ENCODE measurements around the gene RPL31. TPM values are rescaled to one million over a fixed set of nuclear protein-coding genes. Genes with fewer than 3 reads are reported as not detected.

RPL31 gene
- total RNA-seq, 3 donors from 2014 or later (not counting 1 experiment from before 2014, with no cell fraction given), result 797 to 996 (median 940) TPM

GRCh38 chr2:100999995-101000394 lies 2.1 kb upstream of the RPL31 start:
- Mint-ChIP-seq H3K27me3 (ENCODE audit: low read depth in 2 of 2) (peaks cover 3 to 9% of the 10 kb centered on the region in 2 donors), H3K4me1 (peaks cover 32 to 34% of the 10 kb centered on the region in 2 donors), H3K36me3 (peaks cover 18% of the 10 kb centered on the region), H3K4me3 (peak overlapping the region; percentile 65), H3K9me3 (no peaks in the 10 kb centered on the region), H3K27ac (peak overlapping the region; percentile 0 to 41)
- H3K9me3 ChIP-seq (ENCODE audit: control insufficient read depth, insufficient read depth, low read length), result no peaks in the 10 kb centered on the region
- ATAC-seq (no peak), DNase-seq (no peak)
- no peak overlapping the region for H3K27ac ChIP-seq (ENCODE audit: low read length)
- peaks cover 25% of the 10 kb centered on the region for H3K4me1 ChIP-seq (ENCODE audit: control insufficient read depth, insufficient read depth, low read length)
- no peak for TF ChIP-seq CTCF (IDR thresholded peaks at IDR 0.05)
- intact Hi-C loops (cut with micrococcal nuclease), result loop anchor here (5.0 kb wide), 2 partner anchors 418 to 583 kb away; partner anchors contain the start of gene CHST10
- peaks cover 14% of the 10 kb centered on the region for H3K36me3 ChIP-seq (ENCODE audit: control insufficient read depth, insufficient read depth, low read length)
- no peaks in the 10 kb centered on the region for H3K27me3 ChIP-seq (ENCODE audit: control insufficient read depth, insufficient read depth, low read length)
- H3K4me3 ChIP-seq (ENCODE audit: low read length), result no peak overlapping the region
- 100% methylated on average over 2 of the region's 2 CpGs for WGBS (ENCODE audit: insufficient coverage)

GRCh38 chr2:101002562-101003277 lies 631 bp downstream of the RPL31 start:
- H3K4me3 ChIP-seq (ENCODE audit: low read length), result peak overlapping the region; percentile 92
- H3K4me1 Mint-ChIP-seq, result peaks cover 34 to 42% of the 10 kb centered on the region in 2 donors

GRCh38 chr2:101003278-101003775 lies 1.2 kb downstream of the RPL31 start:
- ATAC-seq, result no peak
- H3K36me3 ChIP-seq (ENCODE audit: control insufficient read depth, insufficient read depth, low read length), result peaks cover 45% of the 10 kb centered on the region
- H3K27me3 ChIP-seq (ENCODE audit: control insufficient read depth, insufficient read depth, low read length), result no peaks in the 10 kb centered on the region
- Mint-ChIP-seq H3K27ac (peak overlapping the region; percentile 91 to 93), H3K4me1 (peaks cover 34 to 48% of the 10 kb centered on the region in 2 donors), H3K9me3 (no peaks in the 10 kb centered on the region), H3K36me3 (peaks cover 32% of the 10 kb centered on the region), H3K4me3 (peak overlapping the region; percentile 90), H3K27me3 (ENCODE audit: low read depth in 2 of 2) (peaks cover 3 to 9% of the 10 kb centered on the region in 2 donors)
- no peak for TF ChIP-seq CTCF (IDR thresholded peaks at IDR 0.05)
- H3K9me3 ChIP-seq (ENCODE audit: control insufficient read depth, insufficient read depth, low read length), result no peaks in the 10 kb centered on the region
- H3K4me3 ChIP-seq (ENCODE audit: low read length), result peak overlapping the region; percentile 92
- peaks cover 25% of the 10 kb centered on the region for H3K4me1 ChIP-seq (ENCODE audit: control insufficient read depth, insufficient read depth, low read length)
- WGBS (ENCODE audit: insufficient coverage), result 42% methylated on average over 12 of the region's 12 CpGs
- DNase-seq, result peak in 1 of 2 donors; percentile 29
- intact Hi-C loops (cut with micrococcal nuclease), result loop anchor here (2.0 to 5.0 kb wide), 3 partner anchors 249 to 586 kb away; partner anchors contain the start of genes CHST10 and CNOT11
- H3K27ac ChIP-seq (ENCODE audit: low read length), result peak overlapping the region; percentile 81

More at GRCh38 chr2:101002562-101003277, 631 bp downstream of the RPL31 start:
- peak overlapping the region; percentile 91 to 93 for H3K27ac Mint-ChIP-seq
- DNase-seq, result no peak
- Histone ChIP-seq H3K9me3 (ENCODE audit: control insufficient read depth, insufficient read depth, low read length) (no peaks in the 10 kb centered on the region), H3K27me3 (ENCODE audit: control insufficient read depth, insufficient read depth, low read length) (no peaks in the 10 kb centered on the region), H3K27ac (ENCODE audit: low read length) (peak overlapping the region; percentile 81), H3K36me3 (ENCODE audit: control insufficient read depth, insufficient read depth, low read length) (peaks cover 40% of the 10 kb centered on the region), H3K4me1 (ENCODE audit: control insufficient read depth, insufficient read depth, low read length) (peaks cover 25% of the 10 kb centered on the region)
- no peaks in the 10 kb centered on the region for H3K9me3 Mint-ChIP-seq
- WGBS (ENCODE audit: insufficient coverage), result 2% methylated on average over 26 of the region's 26 CpGs
- H3K27me3 Mint-ChIP-seq (ENCODE audit: low read depth in 2 of 2), result peaks cover 3 to 9% of the 10 kb centered on the region in 2 donors
- no peak for TF ChIP-seq CTCF (IDR thresholded peaks at IDR 0.05)
- peaks cover 32% of the 10 kb centered on the region for H3K36me3 Mint-ChIP-seq
- intact Hi-C loops (cut with micrococcal nuclease), result loop anchor here (1.0 to 5.0 kb wide), 4 partner anchors 250 to 585 kb away; partner anchors contain the start of genes CHST10 and CNOT11
- ATAC-seq, result no peak
- H3K4me3 Mint-ChIP-seq, result peak overlapping the region; percentile 90

Measured in natural killer cell (primary cell).